PC-3 (cell line): Measurements from ENCODE around the gene NFATC2.

ENCODE experiments used
- CTCF ChIP-seq: fragments of 300-600 bp; sonication (generic); conservative IDR thresholded peaks from 2 replicates; pipeline ENCODE4 v1.5.1; 2017; ENCODE audit warnings: antibody characterized with exemption, low read depth, mild to moderate bottlenecking, low read length
- EZH2 ChIP-seq: fragments of 300-600 bp; sonication (generic); IDR thresholded peaks from one replicate; pipeline ENCODE4 v1.6.1; 2017; ENCODE audit warnings: antibody characterized with exemption, mild to moderate bottlenecking, low read length; ENCODE audit not compliant: unreplicated experiment
- EZH2phosphoT487 ChIP-seq: fragments of 300-600 bp; sonication (generic); IDR thresholded peaks from 2 replicates; pipeline ENCODE4 v1.6.1; 2018; ENCODE audit warnings: mild to moderate bottlenecking, antibody characterized with exemption, low read length, borderline replicate concordance

- TF ChIP-seq CTCF: no peak
- no peak for TF ChIP-seq EZH2
- TF ChIP-seq EZH2phosphoT487: no peak
Measured at GRCh38 chr20:51389543-51390264, 152.8 kb downstream of the NFATC2 start.
